CD4-positive, alpha-beta T cell treated with Interleukin-17A for 1 hour (primary cell): ENCODE measurements around the gene TMED9.
A peak's percentile ranks its signal among the peaks of the same experiment; 100 is the strongest.
"Not testable (repeated sequence)": the region's sequence is repeated elsewhere in the genome, so short reads cannot be mapped to it uniquely, and the experiment has no call there.

Experiments used
- DNase-seq: peaks from one replicate; pipeline ENCODE4 v3.0.0-alpha.2; 2020

The TMED9 gene

DNA sequence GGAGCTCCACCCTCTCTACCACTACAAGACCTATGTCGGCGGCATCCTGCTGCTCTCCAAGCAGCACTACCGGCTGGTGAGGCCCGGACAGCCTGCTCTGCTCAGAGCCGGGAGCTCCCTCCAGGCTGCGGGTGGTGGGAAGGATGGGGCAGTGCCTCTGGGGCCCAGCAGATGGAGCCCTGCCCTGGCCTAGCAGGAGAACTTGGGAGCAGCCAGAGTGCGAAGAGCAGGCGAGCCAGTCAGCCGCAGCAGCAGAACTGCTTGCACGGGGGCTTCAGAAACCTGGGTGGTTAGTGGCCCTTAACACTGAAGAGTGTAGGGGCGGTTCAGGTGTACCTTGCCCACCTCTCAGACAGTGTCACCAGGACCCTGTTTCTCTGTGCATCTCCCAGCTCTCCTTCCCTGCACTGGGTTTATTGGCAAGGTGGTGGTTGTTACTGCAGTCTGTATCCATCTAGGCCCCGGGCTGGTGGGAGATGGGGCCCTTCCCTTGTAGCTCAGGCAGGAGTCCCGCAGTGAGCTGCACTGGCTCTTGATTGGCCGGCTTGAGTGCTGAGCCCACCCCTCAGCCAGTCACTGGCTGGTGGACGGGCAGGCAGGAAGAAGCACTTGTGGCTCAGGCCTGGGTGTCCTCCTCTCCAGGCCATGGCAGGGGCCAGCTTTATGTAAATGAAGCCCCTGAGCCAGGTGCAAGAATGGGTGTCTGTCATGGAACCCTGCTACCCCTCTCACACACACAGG is 15.6 kb downstream of the TMED9 start:
- DNase-seq = peak; percentile 66

GRCh38 chr5:177608243-177609075 is 16.5 kb downstream of the TMED9 start:
- no peak for DNase-seq

DNA sequence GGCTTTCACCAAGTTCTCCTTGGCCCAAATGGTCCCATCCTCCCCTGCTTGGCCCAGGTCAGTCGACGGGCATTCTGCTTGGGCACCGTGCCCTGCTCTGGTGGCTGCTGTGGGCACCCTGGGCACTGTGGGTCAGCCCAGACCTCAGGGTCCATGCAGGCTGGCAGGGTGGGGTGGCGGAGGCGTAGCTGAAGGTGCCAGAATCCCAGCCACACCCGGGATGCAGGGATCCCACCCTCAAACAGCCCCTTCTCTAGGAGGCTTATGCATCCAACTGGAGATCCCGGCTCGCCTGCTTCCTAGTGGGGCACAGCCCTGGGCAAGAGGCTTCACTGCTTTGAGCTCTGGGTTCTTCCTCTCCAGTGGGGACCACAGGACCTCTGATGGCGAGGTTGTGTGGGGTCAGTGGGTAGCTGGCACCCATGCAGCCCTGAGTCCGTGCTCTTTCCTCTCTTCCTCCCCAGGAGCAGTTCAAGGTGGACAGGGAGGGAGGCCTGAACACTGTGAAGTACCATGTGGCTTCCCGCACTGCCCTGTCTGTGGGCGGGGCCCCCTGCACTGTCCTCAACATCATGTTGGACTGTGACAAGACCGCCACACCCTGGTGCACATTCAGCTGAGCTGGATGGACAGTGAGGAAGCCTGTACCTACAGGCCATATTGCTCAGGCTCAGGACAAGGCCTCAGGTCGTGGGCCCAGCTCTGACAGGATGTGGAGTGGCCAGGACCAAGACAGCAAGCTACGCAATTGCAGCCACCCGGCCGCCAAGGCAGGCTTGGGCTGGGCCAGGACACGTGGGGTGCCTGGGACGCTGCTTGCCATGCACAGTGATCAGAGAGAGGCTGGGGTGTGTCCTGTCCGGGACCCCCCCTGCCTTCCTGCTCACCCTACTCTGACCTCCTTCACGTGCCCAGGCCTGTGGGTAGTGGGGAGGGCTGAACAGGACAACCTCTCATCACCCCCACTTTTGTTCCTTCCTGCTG is 17.4 kb downstream of the TMED9 start:
- DNase-seq = no peak

DNA sequence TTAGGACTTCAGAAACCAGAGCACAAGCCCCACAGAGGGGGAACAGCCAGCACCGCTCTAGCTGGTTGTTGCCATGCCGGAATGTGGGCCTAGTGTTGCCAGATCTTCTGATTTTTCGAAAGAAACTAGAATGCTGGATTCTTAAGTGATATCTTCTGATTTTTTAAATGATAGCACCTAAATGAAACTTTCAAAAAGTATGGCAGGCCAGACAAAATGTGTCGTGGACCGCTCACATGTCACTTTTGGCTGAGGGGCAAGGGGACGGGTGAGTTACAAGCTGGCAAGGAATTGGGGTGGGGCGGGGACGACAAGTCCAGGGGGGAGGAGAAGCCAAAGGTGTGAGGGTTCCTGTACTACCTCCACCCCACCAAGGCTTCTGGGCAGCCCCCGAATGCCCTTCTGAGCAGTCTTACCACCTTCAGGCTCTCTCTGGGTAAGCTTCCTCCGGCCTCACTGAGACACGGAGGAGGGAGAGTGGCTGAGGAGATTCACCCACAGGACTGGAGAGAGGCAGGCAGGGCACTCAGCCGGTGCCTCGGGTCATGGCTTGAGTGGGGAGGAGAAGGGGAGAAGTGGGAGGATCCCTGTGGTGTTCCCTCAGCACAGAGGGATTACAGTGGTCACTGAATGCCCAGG is 18.2 kb downstream of the TMED9 start:
- no peak for DNase-seq

DNA sequence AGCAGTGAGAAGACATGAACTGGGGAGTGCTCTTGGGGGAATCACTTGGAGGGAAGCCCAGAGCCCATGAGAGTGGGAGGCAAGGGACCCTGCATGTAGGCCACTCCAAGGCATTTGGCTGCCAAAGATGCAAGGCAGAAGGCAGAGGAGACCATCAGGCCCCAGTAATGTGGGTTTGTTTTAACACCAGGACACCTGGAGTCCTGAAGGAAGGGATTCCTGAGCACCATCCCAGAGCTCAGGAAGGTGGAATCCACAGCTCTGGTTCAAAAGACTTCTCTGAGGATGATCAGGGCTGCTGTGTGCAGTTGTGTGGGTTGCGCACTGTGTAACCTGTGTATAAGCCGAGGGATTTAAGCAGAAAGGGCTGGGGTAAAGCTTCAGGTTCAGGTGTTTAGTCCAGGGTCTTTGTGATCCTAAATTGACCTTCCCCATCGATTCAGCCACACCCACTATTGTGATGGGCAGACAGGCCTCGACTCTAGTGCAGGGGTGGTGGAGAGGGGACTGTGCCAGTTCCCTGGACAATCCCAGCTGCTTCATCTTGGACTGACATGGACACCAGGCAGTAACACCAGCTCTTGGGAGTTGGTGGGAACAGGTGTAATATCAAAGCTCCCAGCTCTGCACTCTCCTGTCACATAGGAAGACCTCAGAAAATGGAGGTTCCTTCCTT is 18.9 kb downstream of the TMED9 start:
- DNase-seq = no peak

- DNase-seq = no peak
These were observed 19.6 kb downstream of the TMED9 start for GRCh38 chr5:177611446-177612214.

DNA sequence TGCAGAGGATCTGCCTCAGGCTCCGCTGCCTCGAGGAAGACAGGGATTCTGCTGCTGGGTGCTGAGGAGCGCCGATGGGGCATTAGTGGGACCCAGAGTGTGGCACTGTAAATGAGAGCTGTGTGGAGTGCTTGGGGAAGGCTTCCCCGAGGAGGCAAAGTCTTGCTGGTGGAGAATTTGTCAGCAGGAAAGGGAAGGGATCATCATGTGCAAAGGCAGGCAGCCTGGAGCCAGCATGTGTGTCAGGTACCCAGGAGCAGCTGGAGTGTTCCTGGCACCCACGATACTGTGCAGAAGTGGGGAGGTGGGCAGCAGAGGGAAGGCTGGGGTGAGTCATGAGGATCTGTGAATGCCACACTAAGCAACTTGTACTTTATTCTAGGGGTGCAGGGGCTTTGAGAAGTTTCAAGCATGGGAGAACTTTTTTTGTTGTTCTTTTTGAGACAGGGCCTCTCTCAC is 20.2 kb downstream of the TMED9 start:
- DNase-seq = no peak

GRCh38 chr5:177620560-177620959 is 28.6 kb downstream of the TMED9 start:
- DNase-seq = no peak

- not testable (repeated sequence) for DNase-seq
These were observed 32.2 kb downstream of the TMED9 start for GRCh38 chr5:177624172-177624571.

DNA sequence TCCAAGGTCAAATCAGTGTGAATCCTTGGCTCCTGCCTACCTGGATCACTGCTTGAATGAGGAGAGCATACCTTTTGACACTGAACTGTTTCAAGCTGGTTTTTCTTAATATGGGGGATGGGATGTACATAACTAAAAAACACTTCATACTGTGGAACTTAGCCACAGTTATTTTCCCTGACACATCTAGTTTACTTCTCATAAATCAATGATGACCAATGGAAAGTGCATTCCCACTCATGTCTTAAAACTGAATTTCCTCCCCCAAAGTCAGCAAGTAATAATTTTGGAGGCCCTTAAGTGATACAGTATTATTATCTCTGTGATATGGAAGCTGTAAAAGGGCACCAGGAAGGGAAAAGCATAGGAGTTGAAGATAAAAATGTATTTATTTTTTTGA is 38.2 kb downstream of the TMED9 start:
- DNase-seq = not testable (repeated sequence)

GRCh38 chr5:177634912-177635311 is 42.9 kb downstream of the TMED9 start:
- DNase-seq = not testable (repeated sequence)

- not testable (repeated sequence) for DNase-seq
These were observed 53.5 kb downstream of the TMED9 start for GRCh38 chr5:177645462-177645861.
